HG03196 (cell line): ENCODE data around the gene CAPN3.

ENCODE experiments used
- ATAC-seq: cut with Tn5 transposase; IDR thresholded peaks from one replicate; pipeline ENCODE4 v1.9.1; 2021; ENCODE audit not compliant: unreplicated experiment

Gene CAPN3

GRCh38 chr15:42392309-42393024 lies 33.2 kb downstream of the CAPN3 start:
- ATAC-seq: no peak

GRCh38 chr15:42394106-42394505 lies 34.8 kb downstream of the CAPN3 start:
- ATAC-seq: no peak

- no peak for ATAC-seq
Observed at GRCh38 chr15:42395838-42396237, 36.5 kb downstream of the CAPN3 start.

GRCh38 chr15:42401544-42402454 lies 42.5 kb downstream of the CAPN3 start:
- ATAC-seq: no peak

- no peak for ATAC-seq
Observed at GRCh38 chr15:42402455-42403205, 43.3 kb downstream of the CAPN3 start.

GRCh38 chr15:42403389-42403788 lies 44.1 kb downstream of the CAPN3 start:
- no peak for ATAC-seq

- ATAC-seq: no peak
Observed at GRCh38 chr15:42404461-42405235, 45.3 kb downstream of the CAPN3 start.

- no peak for ATAC-seq
Observed at GRCh38 chr15:42405863-42406482, 46.7 kb downstream of the CAPN3 start.

GRCh38 chr15:42408178-42408577 lies 48.9 kb downstream of the CAPN3 start:
- ATAC-seq: no peak

GRCh38 chr15:42409011-42409410 lies 49.7 kb downstream of the CAPN3 start:
- ATAC-seq: no peak

GRCh38 chr15:42411884-42412283 lies 52.6 kb downstream of the CAPN3 start:
- no peak for ATAC-seq

GRCh38 chr15:42413920-42414319 lies 54.6 kb downstream of the CAPN3 start:
- ATAC-seq: no peak

GRCh38 chr15:42419369-42419768 lies 60.1 kb downstream of the CAPN3 start:
- ATAC-seq: no peak

GRCh38 chr15:42421376-42421775 lies 62.1 kb downstream of the CAPN3 start:
- no peak for ATAC-seq

GRCh38 chr15:42427429-42428223 lies 68.3 kb downstream of the CAPN3 start:
- no peak for ATAC-seq

GRCh38 chr15:42444415-42445063 lies 85.2 kb downstream of the CAPN3 start:
- ATAC-seq: no peak

GRCh38 chr15:42445551-42445950 lies 86.2 kb downstream of the CAPN3 start:
- ATAC-seq: no peak

- no peak for ATAC-seq
Observed at GRCh38 chr15:42447599-42447998, 88.3 kb downstream of the CAPN3 start.

- no peak for ATAC-seq
Observed at GRCh38 chr15:42448281-42448680, 89.0 kb downstream of the CAPN3 start.
